Mucosa of rectum (tissue), 2 donors: ENCODE measurements around the gene GOLGA3.
A peak's percentile ranks its signal among the peaks of the same experiment; 100 is the strongest.

Source experiments
- H3K27ac ChIP-seq, 2 donors: one replicate each; pipeline ENCODE4 v1.7.0; 2013; ENCODE audit warnings: inconsistent platforms in 2 of 2, low read depth in 2 of 2, low read length in 2 of 2
- H3K27me3 ChIP-seq, 2 donors: one replicate each; pipeline ENCODE4 v1.7.0; 2013; ENCODE audit warnings: low read length in 2 of 2; ENCODE audit not compliant: control insufficient read depth in 2 of 2, insufficient read depth in 2 of 2
- H3K36me3 ChIP-seq, 2 donors: one replicate each; pipeline ENCODE4 v1.7.0; 2013; ENCODE audit warnings: low read length in 2 of 2; ENCODE audit not compliant: control insufficient read depth in 2 of 2, insufficient read depth in 2 of 2
- H3K4me1 ChIP-seq, 2 donors: one replicate each; pipeline ENCODE4 v1.7.0; 2013; ENCODE audit warnings: low read length in 2 of 2, mild to moderate bottlenecking in 1 of 2; ENCODE audit not compliant: control insufficient read depth in 2 of 2, insufficient read depth in 2 of 2
- H3K4me3 ChIP-seq, 2 donors: one replicate each; pipeline ENCODE4 v1.7.0; 2013; ENCODE audit warnings: low read length in 2 of 2
- H3K9ac ChIP-seq, 2 donors: one replicate each; pipeline ENCODE4 v1.7.0; 2013; ENCODE audit warnings: low read length in 2 of 2, low read depth in 1 of 2, mild to moderate bottlenecking in 1 of 2
- H3K9me3 ChIP-seq, 2 donors: one replicate each; pipeline ENCODE4 v1.7.0; 2013; ENCODE audit warnings: low read length in 2 of 2; ENCODE audit not compliant: control insufficient read depth in 2 of 2
- donor health status: healthy.
- donor health status: Normal muscosa, but diverticular disease.

GOLGA3 gene

GRCh38 chr12:132835076-132836025 is 6.7 kb upstream of the GOLGA3 start:
- Histone ChIP-seq H3K27ac (no peak overlapping the region), H3K4me1 (peaks cover 4 to 13% of the 10 kb centered on the region in 2 donors), H3K36me3 (peaks cover 10 to 16% of the 10 kb centered on the region in 2 donors), H3K27me3 (no peaks in the 10 kb centered on the region), H3K9me3 (no peaks in the 10 kb centered on the region), H3K9ac (no peak overlapping the region), H3K4me3 (no peak overlapping the region)

GRCh38 chr12:132834181-132834711 is 5.6 kb upstream of the GOLGA3 start:
- Histone ChIP-seq H3K36me3 (peaks cover 4 to 12% of the 10 kb centered on the region in 2 donors), H3K9ac (no peak overlapping the region), H3K4me1 (peaks cover 4 to 13% of the 10 kb centered on the region in 2 donors), H3K27ac (peak overlapping the region in 1 of 2 donors; percentile 23), H3K9me3 (no peaks in the 10 kb centered on the region), H3K4me3 (no peak overlapping the region), H3K27me3 (no peaks in the 10 kb centered on the region)

DNA sequence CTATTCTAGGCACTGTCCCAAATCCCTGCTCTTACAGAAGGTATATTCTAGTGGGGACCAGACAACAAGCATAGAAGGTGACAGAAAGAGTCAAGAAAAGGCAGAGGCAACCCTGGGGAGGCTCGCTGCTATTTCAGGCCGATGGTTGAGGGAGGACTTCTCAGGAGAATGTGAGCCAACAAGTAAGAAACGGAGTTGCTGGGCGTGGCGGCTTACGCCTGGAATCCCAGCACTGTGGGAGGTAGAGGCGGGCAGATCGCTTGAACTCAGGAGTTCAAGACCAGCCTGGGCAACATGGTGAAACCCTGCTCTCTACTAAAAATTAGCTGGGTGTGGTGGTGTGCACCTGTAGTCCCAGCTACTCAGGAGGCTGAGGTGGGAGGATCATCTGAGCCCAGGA is 4.7 kb upstream of the GOLGA3 start:
- no peaks in the 10 kb centered on the region for H3K27me3 ChIP-seq
- no peak overlapping the region for H3K4me3 ChIP-seq
- no peak overlapping the region for H3K27ac ChIP-seq
- peaks cover 0 to 12% of the 10 kb centered on the region in 2 donors for H3K36me3 ChIP-seq
- peaks cover 2 to 5% of the 10 kb centered on the region in 2 donors for H3K4me1 ChIP-seq
- no peaks in the 10 kb centered on the region for H3K9me3 ChIP-seq
- H3K9ac ChIP-seq: no peak overlapping the region

- Histone ChIP-seq H3K4me3 (no peak overlapping the region), H3K36me3 (peaks cover 2 to 8% of the 10 kb centered on the region in 2 donors), H3K9me3 (no peaks in the 10 kb centered on the region), H3K9ac (no peak overlapping the region), H3K27me3 (no peaks in the 10 kb centered on the region), H3K4me1 (peaks cover 13% of the 10 kb centered on the region in 2 donors), H3K27ac (no peak overlapping the region)
These were observed 3.1 kb upstream of the GOLGA3 start for GRCh38 chr12:132831771-132832170.

- Histone ChIP-seq H3K9me3 (no peaks in the 10 kb centered on the region), H3K4me3 (peak overlapping the region; percentile 87 to 91), H3K36me3 (peaks cover 26 to 29% of the 10 kb centered on the region in 2 donors), H3K27ac (peak overlapping the region; percentile 98), H3K27me3 (no peaks in the 10 kb centered on the region), H3K9ac (peak overlapping the region; percentile 90 to 93), H3K4me1 (peaks cover 17 to 31% of the 10 kb centered on the region in 2 donors)
These were observed 636 bp downstream of the GOLGA3 start for GRCh38 chr12:132827763-132828703.

- Histone ChIP-seq H3K4me3 (no peak overlapping the region), H3K9me3 (no peaks in the 10 kb centered on the region), H3K27me3 (no peaks in the 10 kb centered on the region), H3K36me3 (peaks cover 29 to 35% of the 10 kb centered on the region in 2 donors), H3K9ac (no peak overlapping the region), H3K27ac (no peak overlapping the region), H3K4me1 (peaks cover 17 to 31% of the 10 kb centered on the region in 2 donors)
These were observed 2.8 kb downstream of the GOLGA3 start for GRCh38 chr12:132825861-132826260.

DNA sequence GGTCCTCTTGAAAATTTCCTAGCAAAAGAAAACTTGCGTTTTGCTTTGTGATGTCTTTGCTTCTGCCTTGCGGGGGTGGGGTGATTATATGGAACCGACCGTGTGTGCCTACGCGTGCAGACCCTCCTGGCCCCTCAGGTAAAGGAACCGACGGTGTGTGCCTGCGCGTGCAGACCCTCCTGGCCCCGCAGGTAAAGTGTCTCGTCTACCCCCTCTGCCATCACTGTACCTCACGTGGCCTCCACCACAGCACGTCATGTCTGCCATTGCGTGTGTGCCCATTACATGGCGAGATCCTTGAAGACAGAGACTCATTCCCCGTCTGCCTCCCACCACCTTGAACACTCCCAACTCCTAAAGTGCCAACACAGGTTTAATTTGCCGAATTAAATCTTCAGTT is 3.6 kb downstream of the GOLGA3 start:
- H3K9ac ChIP-seq: no peak overlapping the region
- H3K27me3 ChIP-seq: no peaks in the 10 kb centered on the region
- H3K9me3 ChIP-seq: no peaks in the 10 kb centered on the region
- peaks cover 18 to 36% of the 10 kb centered on the region in 2 donors for H3K4me1 ChIP-seq
- no peak overlapping the region for H3K4me3 ChIP-seq
- peaks cover 34 to 41% of the 10 kb centered on the region in 2 donors for H3K36me3 ChIP-seq
- H3K27ac ChIP-seq: peak overlapping the region in 1 of 2 donors; percentile 46

GRCh38 chr12:132824053-132824452 is 4.6 kb downstream of the GOLGA3 start:
- no peaks in the 10 kb centered on the region for H3K27me3 ChIP-seq
- H3K36me3 ChIP-seq: peaks cover 35 to 48% of the 10 kb centered on the region in 2 donors
- H3K9ac ChIP-seq: no peak overlapping the region
- no peak overlapping the region for H3K4me3 ChIP-seq
- peaks cover 20 to 36% of the 10 kb centered on the region in 2 donors for H3K4me1 ChIP-seq
- H3K27ac ChIP-seq: peak overlapping the region; percentile 38 to 54
- H3K9me3 ChIP-seq: no peaks in the 10 kb centered on the region

GRCh38 chr12:132818562-132818961 is 10.1 kb downstream of the GOLGA3 start:
- Histone ChIP-seq H3K27ac (no peak overlapping the region), H3K9ac (no peak overlapping the region), H3K4me1 (peaks cover 3 to 5% of the 10 kb centered on the region in 2 donors), H3K27me3 (no peaks in the 10 kb centered on the region), H3K36me3 (peaks cover 43 to 60% of the 10 kb centered on the region in 2 donors), H3K4me3 (no peak overlapping the region), H3K9me3 (no peaks in the 10 kb centered on the region)
